K562 (cell line): ENCODE data around the gene HOMEZ. TPM values are rescaled to one million over a fixed set of nuclear protein-coding genes. Genes with fewer than 3 reads are reported as not detected.

Source experiments
- CHD1 ChIP-seq: fragments of 200-600 bp; sonication (generic); IDR thresholded peaks from one replicate; pipeline ENCODE4 v1.6.1; 2012; ENCODE audit warnings: mild to moderate bottlenecking, moderate library complexity, low read length, inconsistent platforms
- DPF2 ChIP-seq: fragments of 450-650 bp; IDR thresholded peaks from 2 replicates; pipeline ENCODE4 v1.6.1; 2016
- MIER1 ChIP-seq: fragments of 450-650 bp; IDR thresholded peaks from 2 replicates; pipeline ENCODE4 v1.6.1; 2016; ENCODE audit warnings: antibody characterized with exemption, mild to moderate bottlenecking, low read depth
- NEUROD1 ChIP-seq: fragments of 150-350 bp; IDR thresholded peaks from 2 replicates; pipeline ENCODE4 v1.6.1; 2014; ENCODE audit warnings: borderline replicate concordance, low read length, low read depth; ENCODE audit not compliant: partially characterized antibody
- POLR3G ChIP-seq: IDR thresholded peaks from 2 replicates; pipeline ENCODE4 v1.6.1; 2011; ENCODE audit not compliant: insufficient read length, insufficient replicate concordance; ENCODE audit errors: extremely low read depth
- PRPF4 ChIP-seq: fragments of 200-400 bp; formaldehyde crosslinking; IDR thresholded peaks from one replicate; pipeline ENCODE4 v1.6.1; 2017; ENCODE audit warnings: low read length, low read depth, mild to moderate bottlenecking; ENCODE audit not compliant: insufficient read depth, poor library complexity, severe bottlenecking
- ZFP30 ChIP-seq: fragments of 250-450 bp; sonication (Bioruptor Pico); IDR thresholded peaks from 2 replicates; pipeline ENCODE4 v1.8.0; 2022; ENCODE audit warnings: moderate library complexity, mild to moderate bottlenecking, inconsistent platforms, borderline replicate concordance
- ZNF354B ChIP-seq: fragments of 250-450 bp; sonication (Bioruptor Pico); IDR thresholded peaks from 2 replicates; pipeline ENCODE4 v1.4.0; 2020
- ZNF507 ChIP-seq: conservative IDR thresholded peaks from 2 replicates; pipeline ENCODE4 v1.6.1; 2017; ENCODE audit warnings: missing genetic modification characterization, missing compliant biosample characterization
- ZSCAN29 ChIP-seq: fragments of 450-650 bp; IDR thresholded peaks from 2 replicates; pipeline ENCODE4 v1.6.1; 2017
- ZSCAN32 ChIP-seq: fragments of 450-650 bp; formaldehyde crosslinking; IDR thresholded peaks from 2 replicates; pipeline ENCODE4 v1.4.0; 2020; ENCODE audit warnings: mild to moderate bottlenecking, moderate library complexity
- polyA plus RNA-seq, 8 experiments: library from polyadenylated mRNA; depleted of rRNA in 4 of 8; stranded (reverse) in 5 of 8; unstranded in 3 of 8; fragments of >200 nt; fragmentation: Nextera tagmentation in 2 of 8; fragmentation: Illumina TruSeq in 1 of 8; extraction: Ambion mirVana in 2 of 8; extraction: Trizol in 1 of 8; gene quantifications; 2 replicates each; pipeline versions ENCODE4 v1.2.1 to v1.2.3, GENCODE V29; 2011 to 2014; ENCODE audit warnings: inconsistent platforms in 1 of 8, missing spikeins in 1 of 8
- total RNA-seq, 7 experiments: library from RNA; depleted of rRNA in 6 of 7; stranded (reverse); fragments of >200 nt in 6 of 7; fragmentation: Illumina TruSeq in 2 of 7; extraction: Trizol in 2 of 7; gene quantifications; 2 replicates each; pipeline versions ENCODE4 v1.2.1 to v1.2.3, GENCODE V29; 2011 to 2021; ENCODE audit warnings: low replicate concordance in 1 of 7
- TF ChIP-seq, protein P1 (sequence below), 2 experiments: fragments of 450-650 bp; formaldehyde crosslinking in 1 of 2; IDR thresholded peaks; 2 replicates each; pipeline versions ENCODE4 v1.4.0 to v1.6.1; 2014 to 2020; ENCODE audit warnings: mild to moderate bottlenecking in 2 of 2, borderline replicate concordance in 1 of 2, low read depth in 1 of 2
- TF ChIP-seq, protein P2 (sequence below): sonication (generic); formaldehyde crosslinking; IDR thresholded peaks from 2 replicates; pipeline ENCODE4 v1.8.0; 2023; ENCODE audit warnings: mild to moderate bottlenecking, missing genetic modification reagents
- TF ChIP-seq, protein P3 (sequence below): fragments of 250-450 bp; sonication (Bioruptor Pico); IDR thresholded peaks from 2 replicates; pipeline ENCODE4 v1.4.0; 2020

HOMEZ gene
- total and polyA plus RNA-seq, 9 of the 15 experiments (the other 6 are each of a cell fraction or from before 2014, with no cell fraction given) = 3.0 to 30.2 (median 16.9) TPM

DNA sequence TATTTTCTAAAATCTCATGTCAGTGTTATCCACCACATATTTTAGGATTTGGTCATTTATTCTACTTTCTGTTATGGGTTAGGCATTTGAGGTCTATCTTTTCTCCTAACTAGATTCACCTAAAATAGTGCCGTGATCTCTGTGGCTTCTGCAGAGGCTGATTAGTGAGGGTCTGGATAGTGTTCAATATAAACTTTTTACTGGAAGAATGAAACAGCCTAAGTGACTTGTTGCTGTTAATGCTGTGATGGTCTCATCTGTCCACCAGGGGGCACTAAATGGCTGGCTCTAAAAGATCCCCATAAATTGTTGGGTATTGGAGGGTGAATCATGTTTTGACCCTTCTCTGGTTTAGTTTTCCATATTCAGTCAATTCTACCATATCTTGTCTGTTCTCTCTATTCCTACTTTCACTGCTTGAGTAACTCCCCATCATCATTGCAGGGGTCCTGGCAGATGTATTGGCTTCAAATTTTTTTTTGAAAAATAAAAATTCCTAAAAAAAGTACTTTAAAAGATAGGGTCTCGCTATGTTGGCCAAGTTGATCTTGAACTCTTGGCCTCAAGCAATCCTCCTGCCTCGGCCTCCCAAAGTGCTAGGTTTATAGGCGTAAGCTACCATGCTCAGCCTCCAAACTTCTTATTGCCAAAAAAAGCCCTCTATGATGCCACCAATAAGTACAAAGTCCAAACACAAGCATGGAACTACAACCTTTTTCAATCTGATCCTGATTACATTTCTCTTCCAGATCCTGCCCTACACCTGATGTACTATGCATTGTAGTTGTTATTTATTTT is 42.2 kb upstream of the HOMEZ start (continued):
- TF ChIP-seq DPF2 = no peak
- TF ChIP-seq ZSCAN29 = no peak
- TF ChIP-seq ZNF507 (tag) = no peak
- no peak for TF ChIP-seq PRPF4
- TF ChIP-seq, protein P1, sequence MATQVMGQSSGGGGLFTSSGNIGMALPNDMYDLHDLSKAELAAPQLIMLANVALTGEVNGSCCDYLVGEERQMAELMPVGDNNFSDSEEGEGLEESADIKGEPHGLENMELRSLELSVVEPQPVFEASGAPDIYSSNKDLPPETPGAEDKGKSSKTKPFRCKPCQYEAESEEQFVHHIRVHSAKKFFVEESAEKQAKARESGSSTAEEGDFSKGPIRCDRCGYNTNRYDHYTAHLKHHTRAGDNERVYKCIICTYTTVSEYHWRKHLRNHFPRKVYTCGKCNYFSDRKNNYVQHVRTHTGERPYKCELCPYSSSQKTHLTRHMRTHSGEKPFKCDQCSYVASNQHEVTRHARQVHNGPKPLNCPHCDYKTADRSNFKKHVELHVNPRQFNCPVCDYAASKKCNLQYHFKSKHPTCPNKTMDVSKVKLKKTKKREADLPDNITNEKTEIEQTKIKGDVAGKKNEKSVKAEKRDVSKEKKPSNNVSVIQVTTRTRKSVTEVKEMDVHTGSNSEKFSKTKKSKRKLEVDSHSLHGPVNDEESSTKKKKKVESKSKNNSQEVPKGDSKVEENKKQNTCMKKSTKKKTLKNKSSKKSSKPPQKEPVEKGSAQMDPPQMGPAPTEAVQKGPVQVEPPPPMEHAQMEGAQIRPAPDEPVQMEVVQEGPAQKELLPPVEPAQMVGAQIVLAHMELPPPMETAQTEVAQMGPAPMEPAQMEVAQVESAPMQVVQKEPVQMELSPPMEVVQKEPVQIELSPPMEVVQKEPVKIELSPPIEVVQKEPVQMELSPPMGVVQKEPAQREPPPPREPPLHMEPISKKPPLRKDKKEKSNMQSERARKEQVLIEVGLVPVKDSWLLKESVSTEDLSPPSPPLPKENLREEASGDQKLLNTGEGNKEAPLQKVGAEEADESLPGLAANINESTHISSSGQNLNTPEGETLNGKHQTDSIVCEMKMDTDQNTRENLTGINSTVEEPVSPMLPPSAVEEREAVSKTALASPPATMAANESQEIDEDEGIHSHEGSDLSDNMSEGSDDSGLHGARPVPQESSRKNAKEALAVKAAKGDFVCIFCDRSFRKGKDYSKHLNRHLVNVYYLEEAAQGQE (IDR thresholded peaks at IDR 0.05; ENCODE audit: borderline replicate concordance) = peak; percentile 87
- TF ChIP-seq, protein P1 (CRISPR knock-in tag; IDR thresholded peaks at IDR 0.05; ENCODE audit: low read depth) = no peak
- no peak for TF ChIP-seq CHD1
- TF ChIP-seq, protein P2, sequence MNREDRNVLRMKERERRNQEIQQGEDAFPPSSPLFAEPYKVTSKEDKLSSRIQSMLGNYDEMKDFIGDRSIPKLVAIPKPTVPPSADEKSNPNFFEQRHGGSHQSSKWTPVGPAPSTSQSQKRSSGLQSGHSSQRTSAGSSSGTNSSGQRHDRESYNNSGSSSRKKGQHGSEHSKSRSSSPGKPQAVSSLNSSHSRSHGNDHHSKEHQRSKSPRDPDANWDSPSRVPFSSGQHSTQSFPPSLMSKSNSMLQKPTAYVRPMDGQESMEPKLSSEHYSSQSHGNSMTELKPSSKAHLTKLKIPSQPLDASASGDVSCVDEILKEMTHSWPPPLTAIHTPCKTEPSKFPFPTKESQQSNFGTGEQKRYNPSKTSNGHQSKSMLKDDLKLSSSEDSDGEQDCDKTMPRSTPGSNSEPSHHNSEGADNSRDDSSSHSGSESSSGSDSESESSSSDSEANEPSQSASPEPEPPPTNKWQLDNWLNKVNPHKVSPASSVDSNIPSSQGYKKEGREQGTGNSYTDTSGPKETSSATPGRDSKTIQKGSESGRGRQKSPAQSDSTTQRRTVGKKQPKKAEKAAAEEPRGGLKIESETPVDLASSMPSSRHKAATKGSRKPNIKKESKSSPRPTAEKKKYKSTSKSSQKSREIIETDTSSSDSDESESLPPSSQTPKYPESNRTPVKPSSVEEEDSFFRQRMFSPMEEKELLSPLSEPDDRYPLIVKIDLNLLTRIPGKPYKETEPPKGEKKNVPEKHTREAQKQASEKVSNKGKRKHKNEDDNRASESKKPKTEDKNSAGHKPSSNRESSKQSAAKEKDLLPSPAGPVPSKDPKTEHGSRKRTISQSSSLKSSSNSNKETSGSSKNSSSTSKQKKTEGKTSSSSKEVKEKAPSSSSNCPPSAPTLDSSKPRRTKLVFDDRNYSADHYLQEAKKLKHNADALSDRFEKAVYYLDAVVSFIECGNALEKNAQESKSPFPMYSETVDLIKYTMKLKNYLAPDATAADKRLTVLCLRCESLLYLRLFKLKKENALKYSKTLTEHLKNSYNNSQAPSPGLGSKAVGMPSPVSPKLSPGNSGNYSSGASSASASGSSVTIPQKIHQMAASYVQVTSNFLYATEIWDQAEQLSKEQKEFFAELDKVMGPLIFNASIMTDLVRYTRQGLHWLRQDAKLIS (CRISPR knock-in tag) = 0 out of 2 replicates have a peak, but pooled peaks have one; percentile 43
- TF ChIP-seq MIER1 = no peak
- TF ChIP-seq ZSCAN32 (CRISPR knock-in tag) = no peak
- no peak for TF ChIP-seq NEUROD1
- TF ChIP-seq, protein P3, sequence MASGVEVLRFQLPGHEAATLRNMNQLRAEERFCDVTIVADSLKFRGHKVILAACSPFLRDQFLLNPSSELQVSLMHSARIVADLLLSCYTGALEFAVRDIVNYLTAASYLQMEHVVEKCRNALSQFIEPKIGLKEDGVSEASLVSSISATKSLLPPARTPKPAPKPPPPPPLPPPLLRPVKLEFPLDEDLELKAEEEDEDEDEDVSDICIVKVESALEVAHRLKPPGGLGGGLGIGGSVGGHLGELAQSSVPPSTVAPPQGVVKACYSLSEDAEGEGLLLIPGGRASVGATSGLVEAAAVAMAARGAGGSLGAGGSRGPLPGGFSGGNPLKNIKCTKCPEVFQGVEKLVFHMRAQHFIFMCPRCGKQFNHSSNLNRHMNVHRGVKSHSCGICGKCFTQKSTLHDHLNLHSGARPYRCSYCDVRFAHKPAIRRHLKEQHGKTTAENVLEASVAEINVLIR (CRISPR knock-in tag) = no peak
- TF ChIP-seq ZFP30 = no peak
- no peak for TF ChIP-seq POLR3G
- no peak for TF ChIP-seq ZNF354B (CRISPR knock-in tag)
